Panc1 (cell line): ENCODE data around the gene SERPINC1. TPM values are rescaled to one million over a fixed set of nuclear protein-coding genes. Genes with fewer than 3 reads are reported as not detected.

Experiments
- ATAC-seq: fragments of 200-7000 bp; cut with Tn5 transposase; 2 replicates; pipeline ENCODE4 v1.9.1; 2020; ENCODE audit warnings: mild to moderate bottlenecking, moderate library complexity
- BruUV-seq: library from RNA; stranded (reverse); fragments of 400-500 nt; replicated peaks from 2 replicates; lab custom pipeline; 2021; lab: Mats Ljungman, UMichigan
- CTCF ChIA-PET: fragments of 300-600 bp; sonication (Branson Sonifier 250); formaldehyde crosslinking; loops from one replicate; lab custom pipeline; 2022; ENCODE audit warnings: antibody characterized with exemption; lab: Charles Lee
- POLR2A ChIA-PET: fragments of 300-600 bp; sonication (Branson Sonifier 250); formaldehyde crosslinking; loops from one replicate; lab custom pipeline; 2022; ENCODE audit warnings: antibody characterized with exemption; lab: Charles Lee
- DNase-seq: peaks from one replicate; pipeline ENCODE4 v3.0.0-alpha.2; 2010; ENCODE audit warnings: low read depth, low spot score
- H3K27ac ChIP-seq: 2 replicates; pipeline ENCODE4 v1.5.1; 2011; ENCODE audit warnings: mild to moderate bottlenecking, low read length, inconsistent platforms
- H3K27me3 ChIP-seq: fragments of 200-500 bp; sonication (Bioruptor generic); 2 replicates; pipeline ENCODE4 v1.6.0; 2014; ENCODE audit warnings: low read length, inconsistent platforms; ENCODE audit not compliant: control insufficient read depth, insufficient read depth
- H3K36me3 ChIP-seq: fragments of 200-500 bp; sonication (Bioruptor generic); 2 replicates; pipeline ENCODE4 v1.5.1; 2014; ENCODE audit warnings: inconsistent platforms, mild to moderate bottlenecking, low read length, moderate library complexity; ENCODE audit not compliant: control insufficient read depth, insufficient read depth
- H3K4me1 ChIP-seq: 2 replicates; pipeline ENCODE4 v1.5.1; 2011; ENCODE audit warnings: inconsistent platforms, mild to moderate bottlenecking, low read length, moderate library complexity; ENCODE audit not compliant: control insufficient read depth, insufficient read depth
- H3K4me3 ChIP-seq, 2 experiments: 2 replicates each; pipeline ENCODE4 v1.5.1; 2011 to 2012; ENCODE audit warnings: low read depth in 2 of 2, low read length in 2 of 2, mild to moderate bottlenecking in 2 of 2, inconsistent platforms in 1 of 2, moderate library complexity in 1 of 2
- H3K9me3 ChIP-seq: fragments of 200-500 bp; sonication (Bioruptor generic); 2 replicates; pipeline ENCODE4 v1.5.1; 2014; ENCODE audit warnings: low read depth, mild to moderate bottlenecking, inconsistent platforms, low read length, moderate library complexity; ENCODE audit not compliant: control insufficient read depth, insufficient read depth
- CTCF ChIP-seq: fragments of 450-650 bp; IDR thresholded peaks from 2 replicates; pipeline ENCODE4 v1.5.1; 2017; ENCODE audit warnings: mild to moderate bottlenecking
- POLR2AphosphoS5 ChIP-seq: IDR thresholded peaks from 2 replicates; pipeline ENCODE4 v1.6.1; 2012; ENCODE audit warnings: mild to moderate bottlenecking, low read depth, low read length, moderate library complexity
- REST ChIP-seq, 2 experiments: IDR thresholded peaks; 2 replicates each; pipeline ENCODE4 v1.6.1; 2011 to 2012; ENCODE audit warnings: low read depth in 2 of 2, control low read depth in 1 of 2, low read length in 1 of 2, mild to moderate bottlenecking in 1 of 2, moderate library complexity in 1 of 2; ENCODE audit not compliant: insufficient read depth in 1 of 2
- SIN3A ChIP-seq: IDR thresholded peaks from 2 replicates; pipeline ENCODE4 v1.6.1; 2012; ENCODE audit warnings: low read depth, mild to moderate bottlenecking, low read length, moderate library complexity, borderline replicate concordance; ENCODE audit not compliant: insufficient read depth
- TCF7L2 ChIP-seq: IDR thresholded peaks from 2 replicates; pipeline ENCODE4 v1.6.1; 2011; ENCODE audit warnings: mild to moderate bottlenecking, low read depth, low read length, inconsistent platforms
- in situ Hi-C: cut with HindIII; loops from 2 replicates; pipeline ENCODE4 v1.10.0; 2016; ENCODE audit warnings: low sequenced_read_pairs, low pct_unique_long_range_greater_than_20kb
- intact Hi-C: fragments of 100-400 bp; cut with micrococcal nuclease; formaldehyde crosslinking; loops from one replicate; pipeline ENCODE4 v1.10.0; 2022; ENCODE audit not compliant: unreplicated experiment
- total RNA-seq: library from RNA; stranded (reverse); gene quantifications from one replicate; pipeline ENCODE4 v1.2.1, GENCODE V29; 2021; ENCODE audit not compliant: unreplicated experiment

The SERPINC1 gene
- total RNA-seq, 1 experiment from 2014 or later, result 0.64 TPM

GRCh38 chr1:173856903-173857302 is 60.2 kb downstream of the SERPINC1 start:
- in situ Hi-C loops (no loop called here), intact Hi-C loops (no loop called here)
- ChIA-PET POLR2A (interaction anchor here (0.5 kb wide), 1 partner anchor 16 kb away, joined by 3 read pairs; no protein-coding TSS in a partner anchor), CTCF (no interaction called here)
- H3K36me3 ChIP-seq, result peaks cover 20% of the 10 kb centered on the region
- no peak overlapping the region for H3K27ac ChIP-seq
- no peaks in the 10 kb centered on the region for H3K27me3 ChIP-seq
- H3K9me3 ChIP-seq, result no peaks in the 10 kb centered on the region
- no peaks in the 10 kb centered on the region for H3K4me1 ChIP-seq
- ATAC-seq (no peak), DNase-seq (no peak)
- TF ChIP-seq SIN3A (no peak), POLR2AphosphoS5 (no peak), REST (IDR thresholded peaks at IDR 0.05; ENCODE audit: insufficient read depth in 1 of 2, low read depth in 2 of 2, low read length in 1 of 2) (no peak), CTCF (no peak), TCF7L2 (no peak)
- no TSS peak for BruUV-seq
- H3K4me3 ChIP-seq, result no peak overlapping the region

DNA sequence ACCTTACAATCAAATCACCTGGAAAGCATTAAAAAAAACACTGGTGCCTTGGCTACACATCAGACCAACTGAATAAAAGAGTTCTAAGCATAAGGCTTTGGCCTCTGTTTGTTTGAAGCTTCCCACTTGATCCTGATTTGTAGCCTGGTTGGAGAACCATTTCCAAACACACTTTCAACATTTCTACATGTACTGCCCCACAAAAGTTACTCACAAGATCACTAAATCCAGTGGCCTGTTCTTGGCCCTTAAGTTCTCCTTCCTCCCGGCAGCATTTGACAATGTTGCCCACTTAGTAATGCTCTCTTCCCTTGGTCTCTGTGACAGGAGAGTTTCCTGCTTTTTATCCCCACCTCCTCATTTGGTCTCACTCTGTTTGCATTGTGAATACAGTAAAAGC is 61.1 kb downstream of the SERPINC1 start:
- ATAC-seq (no peak), DNase-seq (no peak)
- no peaks in the 10 kb centered on the region for H3K27me3 ChIP-seq
- H3K9me3 ChIP-seq, result no peaks in the 10 kb centered on the region
- in situ Hi-C loops (no loop called here), intact Hi-C loops (no loop called here)
- ChIA-PET POLR2A (no interaction called here), CTCF (no interaction called here)
- BruUV-seq, result no TSS peak
- peaks cover 24% of the 10 kb centered on the region for H3K36me3 ChIP-seq
- TF ChIP-seq POLR2AphosphoS5 (no peak), TCF7L2 (no peak), CTCF (no peak), REST (IDR thresholded peaks at IDR 0.05; ENCODE audit: insufficient read depth in 1 of 2, low read depth in 2 of 2, low read length in 1 of 2) (no peak), SIN3A (no peak)
- no peak overlapping the region for H3K27ac ChIP-seq
- no peak overlapping the region for H3K4me3 ChIP-seq
- no peaks in the 10 kb centered on the region for H3K4me1 ChIP-seq

Other genes starting within 250 kb of the SERPINC1 start
- gene ANKRD45, start 247.5 kb downstream of the SERPINC1 start, total RNA-seq, result not detected
- 11.4 TPM for gene KLHL20, start 202.3 kb downstream of the SERPINC1 start, total RNA-seq
- gene DARS2, start 92.7 kb downstream of the SERPINC1 start, total RNA-seq, result 28.8 TPM
- 28.7 TPM for gene CENPL, start 92.4 kb downstream of the SERPINC1 start, total RNA-seq
- 236 TPM for gene GAS5, start 49.3 kb downstream of the SERPINC1 start, total RNA-seq
- 11.6 TPM for gene ZBTB37, start 48.9 kb downstream of the SERPINC1 start, total RNA-seq
- gene RC3H1, start 105.0 kb upstream of the SERPINC1 start, total RNA-seq, result 21.4 TPM
- gene RABGAP1L, start 242.2 kb upstream of the SERPINC1 start, total RNA-seq, result 37.0 TPM